Right lobe of liver (tissue), 6 donors: ENCODE results near the gene ACTL8. TPM values are rescaled to one million over a fixed set of nuclear protein-coding genes. Genes with fewer than 3 reads are reported as not detected.
"Not testable (repeated sequence)": the region's sequence is repeated elsewhere in the genome, so short reads cannot be mapped to it uniquely, and the experiment has no call there.

ENCODE experiments used
- ATAC-seq, 4 donors: fragments of 200-7000 bp; cut with Tn5 transposase; one replicate each; pipeline ENCODE4 v1.9.1; 2020; ENCODE audit warnings: mild to moderate bottlenecking in 4 of 4, moderate library complexity in 4 of 4
- DNase-seq, 3 donors: peaks; one replicate each; pipeline ENCODE4 v3.0.0-alpha.2; 2020
- H3K27ac ChIP-seq, 3 donors: fragments of 200-600 bp; one replicate each; pipeline ENCODE4 v1.8.0; 2022
- H3K27me3 ChIP-seq, 2 donors: fragments of 200-600 bp; one replicate each; pipeline ENCODE4 v1.8.0; 2022
- H3K36me3 ChIP-seq, 4 donors: fragments of 200-600 bp; sonication (generic) in 1 of 4; one replicate each; pipeline versions ENCODE4 v1.5.1 to v1.8.0; 2017 to 2022; ENCODE audit warnings: control low read depth in 1 of 4
- H3K4me1 ChIP-seq, 4 donors: fragments of 200-600 bp; sonication (generic) in 1 of 4; one replicate each; pipeline versions ENCODE4 v1.5.1 to v1.8.0; 2017 to 2022; ENCODE audit warnings: control low read depth in 1 of 4
- H3K4me3 ChIP-seq, 3 donors: fragments of 200-600 bp; one replicate each; pipeline ENCODE4 v1.8.0; 2022
- H3K9me3 ChIP-seq, 4 donors: fragments of 200-600 bp; sonication (generic) in 1 of 4; one replicate each; pipeline versions ENCODE4 v1.5.1 to v1.8.0; 2017 to 2022; ENCODE audit warnings: control low read depth in 1 of 4
- POLR2A ChIP-seq: fragments of 450-650 bp; IDR thresholded peaks from one replicate; pipeline ENCODE4 v1.6.1; 2017; ENCODE audit warnings: antibody characterized with exemption, mild to moderate bottlenecking
- WGBS: methylation state at CpG from one replicate; pipeline ENCODE4 v1.1.6; 2018; ENCODE audit warnings: low coverage, low lambda C conversion rate; ENCODE audit not compliant: insufficient coverage; ENCODE audit errors: missing lambda C conversion rate; 5-methylcytosine and 5-hydroxymethylcytosine counted together
- intact Hi-C, 2 donors: fragments of 100-400 bp; cut with DNase I; formaldehyde crosslinking; loops; one replicate each; pipeline versions ENCODE4 v1.11.2 to v1.14.1; 2022
- total RNA-seq, 6 experiments: library from RNA; depleted of rRNA in 2 of 6; stranded (reverse); fragments of >200 nt in 2 of 6; fragmentation: NEBNext Ultra II Directional in 3 of 6; extraction: Animal tissue kit (Norgen Biotek cat#: 25700) in 3 of 6; gene quantifications; one replicate each; pipeline versions ENCODE4 v1.1.0 to v1.2.4, GENCODE V29; 2016 to 2023
- TF ChIP-seq, protein P1 (sequence below), 4 donors: fragments of 200-600 bp in 3 of 4; fragments of 450-650 bp in 1 of 4; IDR thresholded peaks; one replicate each; pipeline versions ENCODE4 v1.5.1 to v1.8.0; 2016 to 2022; ENCODE audit warnings: antibody characterized with exemption in 4 of 4, mild to moderate bottlenecking in 2 of 4
- donor health status: DM: no; HTN: yes; CAD: no.
- donor health status: DM: no; HTN: no; CAD: no.
- donor health status: DM: no; HTN: no; CAD: no.
- donor health status: DM: no; HTN: yes; CAD: no.
- donor health status: DM: no; HTN: yes; CAD: no.

The ACTL8 gene
- total RNA-seq, 6 experiments from 2014 or later = not detected

DNA sequence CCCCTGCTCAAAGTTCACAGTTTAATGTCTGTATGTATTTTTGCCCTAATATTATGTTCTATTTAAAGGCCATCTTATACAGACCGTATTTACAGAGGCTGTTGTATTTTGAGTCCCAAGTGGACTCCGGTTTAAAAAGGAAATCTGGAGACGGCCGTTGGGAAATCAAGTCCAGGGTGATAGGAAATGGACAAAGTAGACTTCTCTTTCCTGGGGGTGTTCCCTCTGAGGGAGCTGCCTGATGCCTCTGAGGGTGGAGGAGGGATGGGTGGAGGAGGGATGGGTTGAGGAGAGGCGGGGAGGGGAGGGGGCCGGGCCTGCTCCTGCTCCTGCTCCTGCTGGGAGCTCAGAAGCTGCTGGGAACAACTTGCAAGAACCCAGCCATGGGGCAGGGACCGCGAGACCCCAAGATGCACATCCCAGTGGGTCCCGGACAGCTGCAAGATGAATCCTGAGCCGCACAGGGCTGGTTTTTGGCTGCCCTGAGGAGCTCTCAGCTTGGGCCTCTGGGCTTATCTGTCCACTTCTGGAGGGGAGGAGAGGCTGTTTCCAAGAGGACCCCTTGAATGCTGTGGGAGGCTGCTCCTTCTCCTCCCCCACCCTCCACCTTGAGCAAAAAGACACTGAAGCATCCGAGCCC is 12.0 kb upstream of the ACTL8 start:
- Histone ChIP-seq H3K27me3 (no peaks in the 10 kb centered on the region), H3K4me1 (no peaks in the 10 kb centered on the region), H3K36me3 (no peaks in the 10 kb centered on the region), H3K9me3 (no peaks in the 10 kb centered on the region), H3K4me3 (no peak overlapping the region), H3K27ac (no peak overlapping the region)
- intact Hi-C loops = no loop called here
- 26% methylated on average over 4 of the region's 11 CpGs for WGBS
- ATAC-seq (no peak), DNase-seq (no peak)
- TF ChIP-seq, protein P1, sequence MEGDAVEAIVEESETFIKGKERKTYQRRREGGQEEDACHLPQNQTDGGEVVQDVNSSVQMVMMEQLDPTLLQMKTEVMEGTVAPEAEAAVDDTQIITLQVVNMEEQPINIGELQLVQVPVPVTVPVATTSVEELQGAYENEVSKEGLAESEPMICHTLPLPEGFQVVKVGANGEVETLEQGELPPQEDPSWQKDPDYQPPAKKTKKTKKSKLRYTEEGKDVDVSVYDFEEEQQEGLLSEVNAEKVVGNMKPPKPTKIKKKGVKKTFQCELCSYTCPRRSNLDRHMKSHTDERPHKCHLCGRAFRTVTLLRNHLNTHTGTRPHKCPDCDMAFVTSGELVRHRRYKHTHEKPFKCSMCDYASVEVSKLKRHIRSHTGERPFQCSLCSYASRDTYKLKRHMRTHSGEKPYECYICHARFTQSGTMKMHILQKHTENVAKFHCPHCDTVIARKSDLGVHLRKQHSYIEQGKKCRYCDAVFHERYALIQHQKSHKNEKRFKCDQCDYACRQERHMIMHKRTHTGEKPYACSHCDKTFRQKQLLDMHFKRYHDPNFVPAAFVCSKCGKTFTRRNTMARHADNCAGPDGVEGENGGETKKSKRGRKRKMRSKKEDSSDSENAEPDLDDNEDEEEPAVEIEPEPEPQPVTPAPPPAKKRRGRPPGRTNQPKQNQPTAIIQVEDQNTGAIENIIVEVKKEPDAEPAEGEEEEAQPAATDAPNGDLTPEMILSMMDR (IDR thresholded peaks at IDR 0.05) = no peak
- TF ChIP-seq POLR2A = no peak

DNA sequence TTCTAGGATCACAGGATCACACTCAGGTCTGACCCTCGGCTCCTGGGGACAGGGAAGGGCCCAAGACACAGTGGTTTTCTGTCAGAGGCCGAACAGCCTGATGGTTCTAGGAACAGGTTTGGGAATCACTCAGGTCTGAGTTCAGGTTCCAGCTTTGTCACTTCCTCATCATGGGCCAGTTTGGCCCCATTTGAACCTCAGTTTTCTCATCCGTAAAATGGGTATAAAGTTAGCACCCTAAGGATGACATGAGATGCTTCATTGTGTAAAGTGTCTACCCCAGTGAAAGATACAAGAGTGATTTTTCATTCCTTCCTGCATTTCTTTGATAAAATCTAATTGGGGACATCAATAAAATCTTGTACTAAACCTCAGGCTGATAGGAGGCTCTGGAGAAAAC is 11.2 kb upstream of the ACTL8 start:
- H3K4me1 ChIP-seq = no peaks in the 10 kb centered on the region
- 95% methylated on average over 2 of the region's 3 CpGs for WGBS
- H3K36me3 ChIP-seq = no peaks in the 10 kb centered on the region
- H3K9me3 ChIP-seq = no peaks in the 10 kb centered on the region
- no peaks in the 10 kb centered on the region for H3K27me3 ChIP-seq
- H3K4me3 ChIP-seq = no peak overlapping the region
- ATAC-seq (no peak), DNase-seq (no peak)
- TF ChIP-seq, protein P1 (IDR thresholded peaks at IDR 0.05) = no peak
- TF ChIP-seq POLR2A = no peak
- H3K27ac ChIP-seq = no peak overlapping the region
- intact Hi-C loops = no loop called here

DNA sequence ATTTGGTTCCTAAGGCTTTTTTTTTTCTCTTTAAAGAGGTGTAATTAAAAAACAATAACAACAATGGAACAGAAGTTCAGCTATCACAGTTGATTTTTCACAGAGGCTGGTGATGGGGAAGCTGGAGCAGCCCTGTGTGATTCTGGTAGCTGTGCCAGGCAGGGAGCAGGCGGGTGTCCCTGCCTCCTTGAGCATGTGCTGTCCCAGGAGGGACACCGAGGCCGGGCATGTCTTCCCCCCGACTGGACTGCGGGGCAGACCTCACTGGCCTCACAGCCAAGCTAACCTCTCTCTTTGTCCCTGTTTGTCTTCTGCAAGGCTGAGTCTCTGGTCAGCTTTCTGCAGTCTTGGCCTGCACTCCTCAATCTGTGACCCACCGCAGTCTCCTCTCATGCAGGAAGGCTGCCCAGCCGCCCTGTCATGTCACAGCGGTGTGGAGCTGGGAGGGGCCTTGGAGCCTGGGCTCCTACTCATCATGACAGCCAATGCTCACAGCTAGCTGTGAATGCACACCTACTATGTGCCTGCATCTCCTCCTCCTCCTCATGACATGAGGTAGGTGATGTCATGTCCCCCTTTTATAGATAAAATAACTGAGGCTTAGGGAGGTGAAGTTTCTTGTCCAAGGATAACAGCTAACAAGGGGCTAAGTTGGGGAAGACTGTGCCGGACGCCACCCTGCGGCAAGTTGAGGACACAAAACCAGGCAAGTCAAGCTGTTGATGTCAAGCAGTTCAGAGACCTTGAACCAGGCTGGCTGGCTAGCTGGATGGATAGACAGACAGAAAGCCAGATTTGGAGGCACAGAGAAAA is 10.3 kb upstream of the ACTL8 start:
- no peak for DNase-seq
- Histone ChIP-seq H3K4me3 (no peak overlapping the region), H3K27me3 (no peaks in the 10 kb centered on the region), H3K36me3 (no peaks in the 10 kb centered on the region), H3K4me1 (no peaks in the 10 kb centered on the region), H3K9me3 (no peaks in the 10 kb centered on the region), H3K27ac (no peak overlapping the region)
- TF ChIP-seq, protein P1 (IDR thresholded peaks at IDR 0.05) = no peak
- TF ChIP-seq POLR2A = no peak
- intact Hi-C loops = no loop called here
- WGBS = 71% methylated on average over 7 of the region's 11 CpGs
- ATAC-seq = no peak

DNA sequence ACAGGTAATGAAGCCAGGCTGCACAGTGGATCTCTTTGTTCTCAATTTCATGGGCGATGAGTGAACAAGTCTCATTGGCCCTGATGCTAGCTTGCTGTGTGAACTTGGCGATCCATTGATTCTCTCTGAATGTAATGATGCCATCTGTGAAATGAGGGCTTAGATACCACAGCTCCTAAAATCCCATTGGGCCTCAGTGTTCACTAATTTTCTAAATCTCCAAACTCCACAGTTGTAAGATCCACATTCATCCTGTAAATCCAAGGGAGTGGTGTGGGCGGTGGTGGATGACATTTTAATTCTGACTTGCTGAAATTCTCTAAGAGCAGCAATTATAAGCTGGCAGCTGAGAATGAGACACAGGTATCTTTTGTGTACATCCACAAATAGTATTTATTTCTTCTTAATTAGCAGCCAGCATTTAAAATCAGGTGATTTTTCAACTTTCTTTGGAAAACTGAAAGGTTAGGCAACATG is 9.6 kb upstream of the ACTL8 start:
- H3K4me1 ChIP-seq = no peaks in the 10 kb centered on the region
- ATAC-seq = no peak
- H3K36me3 ChIP-seq = no peaks in the 10 kb centered on the region
- intact Hi-C loops = no loop called here
- no peak for DNase-seq
- H3K27me3 ChIP-seq = no peaks in the 10 kb centered on the region
- 92% methylated on average over 1 of the region's 3 CpGs for WGBS
- H3K4me3 ChIP-seq = no peak overlapping the region
- no peak overlapping the region for H3K27ac ChIP-seq
- TF ChIP-seq, protein P1 (IDR thresholded peaks at IDR 0.05) = no peak
- TF ChIP-seq POLR2A = no peak
- H3K9me3 ChIP-seq = no peaks in the 10 kb centered on the region

DNA sequence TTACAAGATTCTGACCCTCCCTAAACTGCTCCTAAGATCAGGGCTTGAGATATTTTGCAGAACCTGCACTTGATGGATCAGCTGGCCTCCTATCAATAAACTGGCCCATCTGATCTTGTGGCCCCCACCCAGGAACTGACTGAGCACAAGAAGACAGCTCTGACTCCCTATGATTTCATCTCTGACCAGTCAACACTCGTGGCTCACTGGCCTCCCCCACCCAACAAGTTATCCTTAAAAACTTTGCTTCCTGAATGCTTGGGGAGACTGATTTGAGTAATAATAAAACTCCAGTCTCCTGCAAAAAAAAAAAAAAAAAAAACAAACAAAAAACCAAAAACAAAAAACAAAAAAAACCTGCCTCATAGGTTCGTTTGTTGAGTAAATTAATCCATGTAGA is 8.9 kb upstream of the ACTL8 start:
- H3K4me3 ChIP-seq, H3K36me3 ChIP-seq, ATAC-seq, H3K9me3 ChIP-seq, H3K27me3 ChIP-seq, intact Hi-C loops, DNase-seq, H3K4me1 ChIP-seq, H3K27ac ChIP-seq: not testable (repeated sequence)
- WGBS = 20% methylated on average over 1 of the region's 2 CpGs
